OCI-LY3 (cell line): ENCODE results near the gene TULP3.

Source experiments
- H2AFZ ChIP-seq: fragments of 200-600, 300-600 bp; shearing (Covaris generic); 2 replicates; pipeline ENCODE4 v1.6.0; 2014; ENCODE audit warnings: antibody characterized with exemption, low read depth, low read length
- H3K27ac ChIP-seq: fragments of 200-600, 300-600 bp; sonication (generic); 2 replicates; pipeline ENCODE4 v1.5.1; 2014; ENCODE audit warnings: mild to moderate bottlenecking, low read length, moderate library complexity, mixed read lengths
- H3K27me3 ChIP-seq: fragments of 200-600, 300-600 bp; sonication (generic); 2 replicates; pipeline ENCODE4 v1.6.1; 2014; ENCODE audit warnings: low read depth, low read length, mixed read lengths
- H3K36me3 ChIP-seq: fragments of 200-600, 300-600 bp; sonication (generic); replicated peaks from 2 replicates; pipeline ENCODE3; 2014; ENCODE audit warnings: low read depth, low read length, mixed read lengths
- H3K4me1 ChIP-seq: fragments of 300-600, 200-600 bp; sonication (generic); 2 replicates; pipeline ENCODE4 v1.6.1; 2014; ENCODE audit warnings: low read length, mixed read lengths
- H3K4me2 ChIP-seq: fragments of 200-600, 300-600 bp; sonication (generic); 2 replicates; pipeline ENCODE4 v1.6.1; 2014; ENCODE audit warnings: low read length, mixed read lengths
- H3K4me3 ChIP-seq: fragments of 300-600, 200-600 bp; sonication (generic); 2 replicates; pipeline ENCODE4 v1.5.1; 2014; ENCODE audit warnings: antibody characterized with exemption, mild to moderate bottlenecking, low read length, moderate library complexity
- H3K79me2 ChIP-seq: fragments of 300-600, 200-600 bp; shearing (Covaris generic); 2 replicates; pipeline ENCODE4 v1.6.1; 2014; ENCODE audit warnings: mild to moderate bottlenecking, low read length, mixed read lengths
- H3K9ac ChIP-seq: fragments of 300-600, 200-600 bp; shearing (Covaris generic); 2 replicates; pipeline ENCODE4 v1.6.0; 2014; ENCODE audit warnings: mild to moderate bottlenecking, low read length, moderate library complexity
- H3K9me3 ChIP-seq: fragments of 200-600, 300-600 bp; shearing (Covaris generic); 2 replicates; pipeline ENCODE4 v1.6.1; 2014; ENCODE audit warnings: low read length, mixed read lengths; ENCODE audit not compliant: insufficient read depth
- H4K20me1 ChIP-seq: fragments of 200-600, 300-600 bp; sonication (generic); 2 replicates; pipeline ENCODE4 v1.6.1; 2016; ENCODE audit warnings: low read length, mixed read lengths; ENCODE audit not compliant: insufficient read depth
- EZH2phosphoT487 ChIP-seq: fragments of 200-600 bp; shearing (Covaris generic); IDR thresholded peaks from 2 replicates; pipeline ENCODE4 v1.6.1; 2018; ENCODE audit warnings: antibody characterized with exemption, mixed run types, low read depth
- TF ChIP-seq, protein P1 (sequence below): fragments of 200-600, 300-600 bp; sonication (generic); IDR thresholded peaks from 2 replicates; pipeline ENCODE4 v1.5.1; 2014; ENCODE audit warnings: antibody characterized with exemption, low read length, low read depth

TULP3 gene

DNA sequence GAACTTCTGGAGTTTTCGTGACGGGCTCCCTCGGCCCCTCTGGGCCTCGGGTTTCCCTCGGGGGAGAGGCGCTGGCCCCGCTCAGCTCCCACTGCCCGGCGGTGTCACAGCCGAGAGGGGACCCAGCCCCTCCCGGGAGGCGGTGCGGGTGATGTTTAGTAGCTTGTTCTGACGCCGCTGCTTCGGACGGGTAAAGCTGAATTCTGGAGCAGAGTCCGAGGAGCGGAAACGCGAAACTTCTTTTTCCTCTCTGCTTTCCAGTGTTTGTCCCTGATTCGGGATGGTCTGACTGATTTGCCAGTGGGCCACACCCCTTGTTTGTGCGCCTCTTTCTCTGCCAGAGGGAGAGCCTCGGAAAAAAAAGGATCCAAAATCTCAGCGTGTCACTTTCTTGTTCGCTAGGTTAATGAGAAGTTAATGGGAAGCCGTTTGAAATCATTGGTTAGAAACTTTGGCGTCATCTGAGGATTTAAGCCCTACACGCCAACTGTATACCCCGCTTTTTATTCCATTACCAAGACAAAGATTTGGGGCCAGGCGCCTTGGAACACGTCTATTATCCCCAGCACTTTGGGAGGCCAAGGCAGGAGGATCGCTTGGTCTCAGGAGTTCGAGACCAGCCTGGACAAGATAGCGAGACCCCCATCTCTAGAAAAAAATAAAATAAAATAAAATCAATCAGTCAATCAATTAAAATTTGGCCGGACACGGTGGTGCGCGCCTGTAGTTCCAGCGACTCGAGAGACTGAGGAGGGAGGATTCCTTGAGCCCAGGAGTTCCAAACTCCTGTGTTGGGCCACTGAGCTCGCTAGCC is 756 bp downstream of the TULP3 start:
- Histone ChIP-seq H3K27me3 (no peaks in the 10 kb centered on the region), H3K9me3 (no peaks in the 10 kb centered on the region), H3K4me3 (peak overlapping the region; percentile 82), H2AFZ (peak overlapping the region; percentile 88), H3K4me1 (peaks cover 9% of the 10 kb centered on the region), H3K9ac (peak overlapping the region; percentile 76), H3K36me3 (peaks cover 14% of the 10 kb centered on the region), H4K20me1 (no peaks in the 10 kb centered on the region), H3K27ac (peak overlapping the region; percentile 14; the same call in 1 of the 2 replicates), H3K4me2 (peak overlapping the region; percentile 87), H3K79me2 (peaks cover 19% of the 10 kb centered on the region)
- TF ChIP-seq, protein P1, sequence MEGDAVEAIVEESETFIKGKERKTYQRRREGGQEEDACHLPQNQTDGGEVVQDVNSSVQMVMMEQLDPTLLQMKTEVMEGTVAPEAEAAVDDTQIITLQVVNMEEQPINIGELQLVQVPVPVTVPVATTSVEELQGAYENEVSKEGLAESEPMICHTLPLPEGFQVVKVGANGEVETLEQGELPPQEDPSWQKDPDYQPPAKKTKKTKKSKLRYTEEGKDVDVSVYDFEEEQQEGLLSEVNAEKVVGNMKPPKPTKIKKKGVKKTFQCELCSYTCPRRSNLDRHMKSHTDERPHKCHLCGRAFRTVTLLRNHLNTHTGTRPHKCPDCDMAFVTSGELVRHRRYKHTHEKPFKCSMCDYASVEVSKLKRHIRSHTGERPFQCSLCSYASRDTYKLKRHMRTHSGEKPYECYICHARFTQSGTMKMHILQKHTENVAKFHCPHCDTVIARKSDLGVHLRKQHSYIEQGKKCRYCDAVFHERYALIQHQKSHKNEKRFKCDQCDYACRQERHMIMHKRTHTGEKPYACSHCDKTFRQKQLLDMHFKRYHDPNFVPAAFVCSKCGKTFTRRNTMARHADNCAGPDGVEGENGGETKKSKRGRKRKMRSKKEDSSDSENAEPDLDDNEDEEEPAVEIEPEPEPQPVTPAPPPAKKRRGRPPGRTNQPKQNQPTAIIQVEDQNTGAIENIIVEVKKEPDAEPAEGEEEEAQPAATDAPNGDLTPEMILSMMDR = no peak
- no peak for TF ChIP-seq EZH2phosphoT487

DNA sequence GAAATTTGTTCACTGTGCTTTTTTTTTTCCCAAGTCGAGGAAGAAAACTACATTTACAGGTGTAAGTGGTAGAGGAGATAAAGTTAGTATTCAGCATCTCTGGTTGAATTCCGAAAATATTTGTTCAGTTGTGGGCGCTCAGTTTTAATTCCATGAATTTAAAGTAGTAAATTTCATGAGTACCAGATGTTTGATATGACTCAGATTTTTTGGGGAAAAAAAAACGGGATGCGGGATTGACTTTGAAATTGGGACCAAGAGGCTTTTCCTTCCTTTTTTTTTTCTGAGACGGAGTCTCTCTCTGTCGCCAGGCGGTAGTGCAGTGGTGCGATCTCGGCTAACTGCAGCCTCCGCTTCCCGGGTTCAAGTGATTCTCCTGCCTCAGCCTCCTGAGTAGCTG is 1.6 kb downstream of the TULP3 start:
- TF ChIP-seq EZH2phosphoT487 = no peak
- TF ChIP-seq, protein P1 = no peak
- Histone ChIP-seq H3K27me3 (no peaks in the 10 kb centered on the region), H3K4me1 (peaks cover 9% of the 10 kb centered on the region), H3K4me2 (peak overlapping the region; percentile 87; the same call in 1 of the 2 replicates), H3K9me3 (no peaks in the 10 kb centered on the region), H3K9ac (no peak overlapping the region), H3K4me3 (no peak overlapping the region), H3K27ac (no peak overlapping the region), H2AFZ (no peak overlapping the region), H3K79me2 (peaks cover 20% of the 10 kb centered on the region), H3K36me3 (peaks cover 11% of the 10 kb centered on the region), H4K20me1 (no peaks in the 10 kb centered on the region)

DNA sequence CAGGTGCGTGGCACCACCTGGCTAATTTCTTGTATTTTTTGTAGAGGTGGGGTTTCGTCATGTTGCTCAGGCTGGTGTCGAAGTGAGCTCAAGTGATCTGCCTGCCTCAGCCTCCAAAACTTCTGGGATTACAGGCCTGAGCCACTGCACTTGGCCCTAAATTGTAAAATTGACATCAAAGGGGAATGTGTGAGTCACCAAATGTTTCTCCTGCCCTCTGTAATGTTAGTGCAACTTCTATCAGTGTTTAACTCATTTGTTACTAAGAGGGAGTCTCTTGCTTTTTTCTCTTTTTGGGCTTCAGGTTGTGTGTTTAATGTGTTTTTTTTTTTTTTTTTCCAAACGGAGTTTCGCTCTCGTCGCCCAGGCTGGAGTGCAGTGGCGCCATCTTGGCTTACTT is 2.3 kb downstream of the TULP3 start:
- H4K20me1 ChIP-seq = no peaks in the 10 kb centered on the region
- no peak overlapping the region for H3K4me3 ChIP-seq
- H3K27me3 ChIP-seq = no peaks in the 10 kb centered on the region
- no peak overlapping the region for H3K4me2 ChIP-seq
- no peak overlapping the region for H2AFZ ChIP-seq
- H3K36me3 ChIP-seq = peaks cover 7% of the 10 kb centered on the region
- no peak for TF ChIP-seq EZH2phosphoT487
- TF ChIP-seq, protein P1 = no peak
- peaks cover 9% of the 10 kb centered on the region for H3K4me1 ChIP-seq
- no peak overlapping the region for H3K9ac ChIP-seq
- H3K79me2 ChIP-seq = peaks cover 20% of the 10 kb centered on the region
- H3K27ac ChIP-seq = no peak overlapping the region
- H3K9me3 ChIP-seq = no peaks in the 10 kb centered on the region

DNA sequence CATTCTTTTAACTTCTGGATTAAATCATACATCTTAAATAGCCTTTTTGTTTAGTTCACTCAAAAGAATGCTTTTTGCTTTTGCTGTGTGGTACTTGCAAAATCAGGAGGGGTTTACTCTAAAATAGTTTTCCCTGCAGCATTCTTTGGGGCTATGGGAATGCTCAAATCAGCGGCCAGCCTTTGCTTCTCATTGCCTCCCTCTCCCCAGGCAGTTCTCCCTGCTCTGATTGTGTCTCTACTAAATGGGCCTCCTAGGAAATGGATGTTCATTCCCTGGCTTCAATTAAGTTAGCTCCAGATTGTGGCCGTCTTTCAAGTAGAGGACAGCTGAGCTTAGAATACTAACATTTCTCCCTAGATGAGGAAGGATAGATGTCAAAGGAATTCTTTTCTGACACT is 4.4 kb downstream of the TULP3 start:
- Histone ChIP-seq H3K27me3 (no peaks in the 10 kb centered on the region), H3K4me2 (no peak overlapping the region), H3K4me1 (peaks cover 7% of the 10 kb centered on the region), H3K9ac (no peak overlapping the region), H3K9me3 (no peaks in the 10 kb centered on the region), H3K79me2 (peaks cover 20% of the 10 kb centered on the region), H3K27ac (no peak overlapping the region), H3K4me3 (no peak overlapping the region), H2AFZ (no peak overlapping the region), H3K36me3 (no peaks in the 10 kb centered on the region), H4K20me1 (no peaks in the 10 kb centered on the region)
- TF ChIP-seq, protein P1 = no peak
- no peak for TF ChIP-seq EZH2phosphoT487
